ENCODE results near the gene ATRN.

The ATRN gene

DNA sequence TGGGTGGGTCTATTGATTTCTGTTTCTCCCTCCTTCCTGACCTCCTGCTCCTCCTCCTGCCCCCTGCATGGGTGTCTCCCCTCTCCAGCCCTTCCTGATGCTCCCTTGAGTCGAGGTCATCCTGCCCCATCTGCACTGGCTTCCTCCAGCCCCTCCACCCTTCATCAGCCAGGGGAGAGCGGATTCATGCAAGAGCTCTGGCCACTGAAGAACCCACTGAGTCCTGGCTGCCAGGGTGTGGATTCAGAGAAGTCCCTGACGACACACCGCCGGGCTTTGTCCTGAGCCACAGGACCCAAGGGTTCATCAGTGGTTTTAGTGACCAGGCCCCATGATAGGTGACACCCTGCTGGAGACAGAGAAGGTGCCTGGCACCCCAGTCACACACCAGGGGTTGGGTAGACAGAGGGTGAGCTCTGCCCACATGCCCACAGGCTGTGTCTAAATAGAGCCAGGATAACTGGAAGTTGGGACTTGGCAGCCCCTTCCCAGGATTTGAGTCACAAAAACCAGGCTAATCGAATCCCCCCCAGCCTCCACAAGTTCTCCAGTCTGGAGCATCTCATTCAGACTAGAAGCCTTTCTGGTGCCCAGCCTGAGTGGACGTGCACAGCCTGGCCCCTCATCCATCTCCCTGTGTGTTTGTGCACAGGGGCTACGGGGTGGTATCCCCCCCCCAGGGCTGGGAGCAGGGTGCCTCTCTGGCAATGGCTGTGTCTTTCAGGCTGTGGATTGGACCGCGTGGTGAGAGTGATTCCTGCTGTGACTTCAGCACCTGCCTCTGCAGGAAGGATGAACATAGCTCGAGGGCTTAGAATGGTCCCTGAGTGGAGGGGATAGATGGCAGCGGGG, 191.2 kb downstream of the ATRN start:
- no peaks in the 10 kb centered on the region for H3K27me3 ChIP-seq (ENCODE audit: insufficient read depth, low read length, poor library complexity, severe bottlenecking)
- no peak overlapping the region for H3K9ac ChIP-seq (ENCODE audit: low read depth, low read length, poor library complexity, severe bottlenecking)
- no peaks in the 10 kb centered on the region for H3K36me3 ChIP-seq (ENCODE audit: insufficient read depth, low read length)
- no peaks in the 10 kb centered on the region for H3F3A ChIP-seq (ENCODE audit: low read depth)
- TF ChIP-seq, protein P1, sequence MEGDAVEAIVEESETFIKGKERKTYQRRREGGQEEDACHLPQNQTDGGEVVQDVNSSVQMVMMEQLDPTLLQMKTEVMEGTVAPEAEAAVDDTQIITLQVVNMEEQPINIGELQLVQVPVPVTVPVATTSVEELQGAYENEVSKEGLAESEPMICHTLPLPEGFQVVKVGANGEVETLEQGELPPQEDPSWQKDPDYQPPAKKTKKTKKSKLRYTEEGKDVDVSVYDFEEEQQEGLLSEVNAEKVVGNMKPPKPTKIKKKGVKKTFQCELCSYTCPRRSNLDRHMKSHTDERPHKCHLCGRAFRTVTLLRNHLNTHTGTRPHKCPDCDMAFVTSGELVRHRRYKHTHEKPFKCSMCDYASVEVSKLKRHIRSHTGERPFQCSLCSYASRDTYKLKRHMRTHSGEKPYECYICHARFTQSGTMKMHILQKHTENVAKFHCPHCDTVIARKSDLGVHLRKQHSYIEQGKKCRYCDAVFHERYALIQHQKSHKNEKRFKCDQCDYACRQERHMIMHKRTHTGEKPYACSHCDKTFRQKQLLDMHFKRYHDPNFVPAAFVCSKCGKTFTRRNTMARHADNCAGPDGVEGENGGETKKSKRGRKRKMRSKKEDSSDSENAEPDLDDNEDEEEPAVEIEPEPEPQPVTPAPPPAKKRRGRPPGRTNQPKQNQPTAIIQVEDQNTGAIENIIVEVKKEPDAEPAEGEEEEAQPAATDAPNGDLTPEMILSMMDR (conservative IDR thresholded peaks at IDR 0.05; ENCODE audit: low read length), result no peak
- no peak for TF ChIP-seq EZH2phosphoT487 (IDR thresholded peaks at IDR 0.05; ENCODE audit: borderline replicate concordance)
- H4K20me1 ChIP-seq (ENCODE audit: insufficient read depth, low read length, poor library complexity, severe bottlenecking), result no peaks in the 10 kb centered on the region
- H3K4me2 ChIP-seq (ENCODE audit: low read depth, low read length, poor library complexity, severe bottlenecking), result no peak overlapping the region
- no peaks in the 10 kb centered on the region for H3K9me2 ChIP-seq (replicated peaks; ENCODE audit: low read depth, low read length)
- H3K4me1 ChIP-seq (ENCODE audit: insufficient read depth, low read length, poor library complexity, severe bottlenecking), result peaks cover 21% of the 10 kb centered on the region
- no peaks in the 10 kb centered on the region for H3K79me2 ChIP-seq (ENCODE audit: insufficient read depth, low read length)
- no peaks in the 10 kb centered on the region for H3K9me3 ChIP-seq (ENCODE audit: insufficient read depth, low read depth, low read length)
- no peak overlapping the region for H2AFZ ChIP-seq (ENCODE audit: low read length)
- H3K4me3 ChIP-seq (ENCODE audit: low read length, poor library complexity, severe bottlenecking), result no peak overlapping the region

DNA sequence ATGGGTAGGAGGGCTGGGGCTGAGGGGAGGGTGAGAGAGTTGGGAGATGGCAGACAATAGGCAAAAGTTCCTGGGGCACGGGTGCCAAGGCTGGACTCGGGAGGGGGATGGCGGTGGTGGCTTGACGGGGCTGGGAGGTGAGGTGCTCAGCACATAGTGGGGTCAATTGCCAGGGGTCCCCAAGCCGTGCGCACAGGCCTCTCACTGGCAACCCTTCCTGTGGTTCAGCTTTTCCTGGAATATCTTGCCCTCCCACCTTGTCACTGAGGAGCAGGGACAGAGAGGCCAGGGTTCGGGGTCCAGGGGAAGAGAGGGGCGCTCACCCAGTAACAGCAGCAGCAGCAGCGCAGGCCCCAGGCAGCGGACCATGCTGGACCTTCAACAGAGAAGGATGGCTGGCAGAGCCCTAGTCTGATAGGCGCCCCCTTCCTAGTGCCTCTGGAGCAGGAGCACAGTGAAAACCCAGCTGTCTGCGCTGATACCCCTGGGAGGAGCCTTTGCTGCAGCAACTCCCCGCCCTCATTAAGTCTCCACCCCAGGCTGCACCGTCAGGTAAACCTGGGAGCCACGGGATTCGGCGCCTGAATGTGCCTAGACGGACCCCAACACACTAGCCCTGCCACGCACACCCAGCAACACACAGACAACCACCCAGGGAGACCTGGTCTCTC, 192.3 kb downstream of the ATRN start, which contains the start of gene GFRA4:
Gene GFRA4 (minus strand): TSS at position 369 of the 671 bp plus-strand sequence. CDS start 0 bp downstream, at position 369.
- Histone ChIP-seq H2AFZ (ENCODE audit: low read length) (no peak within 1 kb of the TSS), H3F3A (ENCODE audit: low read depth) (no peaks in the 10 kb centered on the region), H4K20me1 (ENCODE audit: insufficient read depth, low read length, poor library complexity, severe bottlenecking) (no peaks in the 10 kb centered on the region), H3K9me2 (replicated peaks; ENCODE audit: low read depth, low read length) (no peaks in the 10 kb centered on the region), H3K9ac (ENCODE audit: low read depth, low read length, poor library complexity, severe bottlenecking) (no peak within 1 kb of the TSS), H3K79me2 (ENCODE audit: insufficient read depth, low read length) (no peaks in the 10 kb centered on the region), H3K4me1 (ENCODE audit: insufficient read depth, low read length, poor library complexity, severe bottlenecking) (peaks cover 21% of the 10 kb centered on the region), H3K27me3 (ENCODE audit: insufficient read depth, low read length, poor library complexity, severe bottlenecking) (no peaks in the 10 kb centered on the region), H3K4me2 (ENCODE audit: low read depth, low read length, poor library complexity, severe bottlenecking) (no peak within 1 kb of the TSS), H3K9me3 (ENCODE audit: insufficient read depth, low read depth, low read length) (no peaks in the 10 kb centered on the region), H3K4me3 (ENCODE audit: low read length, poor library complexity, severe bottlenecking) (no peak within 1 kb of the TSS), H3K36me3 (ENCODE audit: insufficient read depth, low read length) (no peaks in the 10 kb centered on the region)
- TF ChIP-seq, protein P1 (conservative IDR thresholded peaks at IDR 0.05; ENCODE audit: low read length), result no peak
- TF ChIP-seq EZH2phosphoT487 (IDR thresholded peaks at IDR 0.05; ENCODE audit: borderline replicate concordance), result no peak

DNA sequence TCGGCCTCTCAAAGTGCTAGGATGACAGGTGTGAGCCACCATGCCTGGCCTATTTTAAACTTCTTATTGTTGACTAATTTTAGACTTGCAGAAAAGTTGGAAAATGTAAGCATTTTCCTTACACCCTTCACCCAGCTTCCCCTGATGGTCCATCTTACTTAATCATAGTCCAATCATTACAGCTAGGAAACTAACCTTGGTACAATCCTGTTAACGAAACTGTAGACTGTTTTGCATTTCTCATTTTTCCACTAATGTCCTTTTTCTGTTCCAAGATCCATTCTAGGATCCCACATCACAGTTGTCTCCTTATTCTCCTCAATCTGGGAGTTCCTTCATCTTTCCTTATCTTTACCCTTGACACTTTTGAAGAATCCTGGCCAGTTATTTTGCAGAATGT, 193.0 kb downstream of the ATRN start:
- no peak overlapping the region for H3K4me2 ChIP-seq (ENCODE audit: low read depth, low read length, poor library complexity, severe bottlenecking)
- no peaks in the 10 kb centered on the region for H3F3A ChIP-seq (ENCODE audit: low read depth)
- no peaks in the 10 kb centered on the region for H3K36me3 ChIP-seq (ENCODE audit: insufficient read depth, low read length)
- H4K20me1 ChIP-seq (ENCODE audit: insufficient read depth, low read length, poor library complexity, severe bottlenecking), result no peaks in the 10 kb centered on the region
- TF ChIP-seq, protein P1 (conservative IDR thresholded peaks at IDR 0.05; ENCODE audit: low read length), result no peak
- no peak for TF ChIP-seq EZH2phosphoT487 (IDR thresholded peaks at IDR 0.05; ENCODE audit: borderline replicate concordance)
- H3K9me3 ChIP-seq (ENCODE audit: insufficient read depth, low read depth, low read length), result no peaks in the 10 kb centered on the region
- H3K27me3 ChIP-seq (ENCODE audit: insufficient read depth, low read length, poor library complexity, severe bottlenecking), result no peaks in the 10 kb centered on the region
- H2AFZ ChIP-seq (ENCODE audit: low read length), result no peak overlapping the region
- H3K4me1 ChIP-seq (ENCODE audit: insufficient read depth, low read length, poor library complexity, severe bottlenecking), result peaks cover 20% of the 10 kb centered on the region
- no peak overlapping the region for H3K4me3 ChIP-seq (ENCODE audit: low read length, poor library complexity, severe bottlenecking)
- H3K9me2 ChIP-seq (replicated peaks; ENCODE audit: low read depth, low read length), result no peaks in the 10 kb centered on the region
- H3K9ac ChIP-seq (ENCODE audit: low read depth, low read length, poor library complexity, severe bottlenecking), result no peak overlapping the region
- no peaks in the 10 kb centered on the region for H3K79me2 ChIP-seq (ENCODE audit: insufficient read depth, low read length)

All from Loucy (cell line).